Mucosa of descending colon (tissue), 3 donors: ENCODE measurements around the gene PLA2G2F. TPM values are rescaled to one million over a fixed set of nuclear protein-coding genes. Genes with fewer than 3 reads are reported as not detected.
"Not testable (repeated sequence)": the region's sequence is repeated elsewhere in the genome, so short reads cannot be mapped to it uniquely, and the experiment has no call there.

Experiments used
- ATAC-seq: fragments of 200-7000 bp; cut with Tn5 transposase; one replicate; pipeline ENCODE4 v1.9.1; 2020; ENCODE audit warnings: mild to moderate bottlenecking, moderate library complexity
- DNase-seq, 3 donors: peaks; one replicate each; pipeline ENCODE4 v3.0.0-alpha.2; 2020
- H3K36me3 ChIP-seq: fragments of 200-600 bp; one replicate; pipeline ENCODE4 v1.8.0; 2021; ENCODE audit warnings: low read depth, mild to moderate bottlenecking
- H3K4me1 ChIP-seq: fragments of 200-600 bp; one replicate; pipeline ENCODE4 v1.8.0; 2021; ENCODE audit warnings: low read depth, mild to moderate bottlenecking
- H3K4me3 ChIP-seq: fragments of 200-600 bp; one replicate; pipeline ENCODE4 v1.8.0; 2021; ENCODE audit warnings: mild to moderate bottlenecking
- H3K9me3 ChIP-seq: fragments of 200-600 bp; one replicate; pipeline ENCODE4 v1.8.0; 2021; ENCODE audit warnings: mild to moderate bottlenecking
- intact Hi-C, 2 donors: fragments of 100-400 bp; cut with DNase I in 1 of 2; cut with micrococcal nuclease in 1 of 2; formaldehyde crosslinking; loops; one replicate each; pipeline versions ENCODE4 v1.11.0 to v1.11.1; 2022; cut with DNase I, micrococcal nuclease
- total RNA-seq, 3 donors: library from RNA; stranded (reverse); fragmentation: NEBNext Ultra II Directional in 2 of 3; extraction: Animal tissue kit (Norgen Biotek cat#: 25700) in 2 of 3; gene quantifications; one replicate each; pipeline versions ENCODE4 v1.2.1 to v1.2.4, GENCODE V29; 2021 to 2023
- TF ChIP-seq, protein P1 (sequence below): fragments of 200-600 bp; IDR thresholded peaks from one replicate; pipeline ENCODE4 v1.8.0; 2022; ENCODE audit warnings: antibody characterized with exemption, mild to moderate bottlenecking
- donor health status: DM: no; HTN: no; CAD: no; lungs with moderate emphysema.
- donor health status: DM: no; HTN: no; CAD: no.
- donor health status: DM: no; HTN: yes; CAD: no.

The PLA2G2F gene
- total RNA-seq, 3 donors from 2014 or later = 0.12 to 0.80 TPM; not detected in 1

DNA sequence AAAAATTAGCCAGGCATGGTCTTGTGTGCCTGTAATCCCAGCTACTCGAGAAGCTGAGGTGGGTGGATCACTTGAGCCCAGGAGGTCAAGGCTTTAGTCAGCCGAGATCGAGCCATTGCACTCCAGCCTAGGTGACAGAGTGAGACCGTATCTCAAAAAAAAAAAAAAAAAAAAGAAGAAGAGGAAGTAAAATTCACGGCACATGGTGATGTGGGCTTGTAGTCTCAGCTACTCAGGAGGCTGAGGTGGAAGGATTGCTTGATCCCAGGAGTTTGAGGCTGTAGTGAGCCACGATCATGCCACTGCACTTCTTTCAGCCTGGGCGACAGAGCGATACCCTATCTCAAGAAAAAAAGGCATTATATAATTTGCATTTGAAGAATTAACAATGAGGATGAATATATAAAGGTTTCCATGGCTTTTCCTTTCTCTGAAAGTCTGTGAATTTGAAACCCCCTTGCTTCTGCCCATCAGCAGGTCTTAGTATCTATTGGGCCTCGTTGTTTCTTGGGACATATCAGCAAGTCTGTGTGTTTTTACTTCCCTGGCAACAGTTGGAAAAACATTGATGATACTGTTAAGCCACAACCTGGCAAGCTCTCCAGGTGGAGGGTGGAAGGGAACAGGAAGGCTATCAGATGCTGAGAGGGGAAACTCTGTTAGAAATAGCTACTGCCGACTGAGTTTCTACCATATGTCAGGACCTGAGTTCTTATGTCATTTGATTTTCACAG, 15.2 kb upstream of the PLA2G2F start:
- no peak overlapping the region for H3K4me3 ChIP-seq
- intact Hi-C loops = no loop called here
- TF ChIP-seq, protein P1, sequence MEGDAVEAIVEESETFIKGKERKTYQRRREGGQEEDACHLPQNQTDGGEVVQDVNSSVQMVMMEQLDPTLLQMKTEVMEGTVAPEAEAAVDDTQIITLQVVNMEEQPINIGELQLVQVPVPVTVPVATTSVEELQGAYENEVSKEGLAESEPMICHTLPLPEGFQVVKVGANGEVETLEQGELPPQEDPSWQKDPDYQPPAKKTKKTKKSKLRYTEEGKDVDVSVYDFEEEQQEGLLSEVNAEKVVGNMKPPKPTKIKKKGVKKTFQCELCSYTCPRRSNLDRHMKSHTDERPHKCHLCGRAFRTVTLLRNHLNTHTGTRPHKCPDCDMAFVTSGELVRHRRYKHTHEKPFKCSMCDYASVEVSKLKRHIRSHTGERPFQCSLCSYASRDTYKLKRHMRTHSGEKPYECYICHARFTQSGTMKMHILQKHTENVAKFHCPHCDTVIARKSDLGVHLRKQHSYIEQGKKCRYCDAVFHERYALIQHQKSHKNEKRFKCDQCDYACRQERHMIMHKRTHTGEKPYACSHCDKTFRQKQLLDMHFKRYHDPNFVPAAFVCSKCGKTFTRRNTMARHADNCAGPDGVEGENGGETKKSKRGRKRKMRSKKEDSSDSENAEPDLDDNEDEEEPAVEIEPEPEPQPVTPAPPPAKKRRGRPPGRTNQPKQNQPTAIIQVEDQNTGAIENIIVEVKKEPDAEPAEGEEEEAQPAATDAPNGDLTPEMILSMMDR = no peak
- peak; percentile 58 for ATAC-seq
- no peaks in the 10 kb centered on the region for H3K9me3 ChIP-seq
- peaks cover 4% of the 10 kb centered on the region for H3K4me1 ChIP-seq
- no peak for DNase-seq
- H3K36me3 ChIP-seq = no peaks in the 10 kb centered on the region

DNA sequence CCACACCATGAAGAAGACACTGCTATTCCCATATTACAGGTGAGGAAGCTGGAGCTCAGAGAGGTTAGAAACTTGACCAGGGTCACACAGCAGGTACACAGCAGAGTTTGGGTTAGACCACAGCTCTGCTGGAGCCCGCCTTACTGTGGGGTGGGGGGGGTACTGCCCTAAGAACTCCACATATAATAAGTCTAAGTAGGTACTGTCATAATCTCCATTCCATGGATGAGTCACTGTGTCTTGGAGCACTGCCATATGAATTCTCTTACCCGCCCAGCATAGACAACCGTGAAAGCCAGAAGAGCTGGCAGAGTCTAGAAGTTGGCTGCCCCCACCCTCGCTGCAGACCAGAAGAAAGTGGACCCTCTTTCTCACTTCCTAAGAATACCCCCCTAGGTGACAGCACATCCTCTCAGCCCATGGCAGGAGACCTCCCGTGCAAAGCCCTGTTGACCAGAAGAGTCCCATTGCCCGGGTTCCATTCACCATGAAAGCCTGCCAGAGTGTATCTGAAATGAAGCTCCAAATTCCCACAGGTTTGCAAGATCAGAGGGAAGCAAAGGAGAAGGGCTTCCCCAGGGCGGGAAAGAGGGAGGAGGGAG, 14.6 kb upstream of the PLA2G2F start:
- ATAC-seq = peak; percentile 91
- no peak overlapping the region for H3K4me3 ChIP-seq
- peak in 1 of 3 donors; percentile 61 for DNase-seq
- H3K4me1 ChIP-seq = peaks cover 4% of the 10 kb centered on the region
- H3K36me3 ChIP-seq = no peaks in the 10 kb centered on the region
- TF ChIP-seq, protein P1 = no peak
- no peaks in the 10 kb centered on the region for H3K9me3 ChIP-seq
- intact Hi-C loops = no loop called here

DNA sequence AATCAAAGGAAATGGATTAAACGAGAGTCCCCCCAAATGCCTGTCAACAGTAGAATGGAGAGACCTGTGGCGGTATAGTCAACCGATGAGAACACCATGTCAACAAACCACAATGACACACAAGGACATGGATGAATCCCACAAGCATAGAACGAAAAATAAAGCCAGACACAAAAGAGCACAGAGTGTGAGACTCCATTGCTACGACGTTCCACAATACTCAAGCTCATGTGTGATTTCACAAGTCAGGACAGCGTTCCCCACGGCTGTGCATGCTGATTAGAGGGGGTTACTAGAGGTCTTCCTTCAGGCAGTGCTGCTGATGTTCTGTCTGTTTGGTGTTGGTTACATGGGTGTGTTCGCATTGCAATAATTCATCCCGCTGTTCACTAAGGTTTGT, 14.0 kb upstream of the PLA2G2F start:
- Histone ChIP-seq H3K4me1 (peaks cover 4% of the 10 kb centered on the region), H3K4me3 (no peak overlapping the region), H3K9me3 (no peaks in the 10 kb centered on the region), H3K36me3 (no peaks in the 10 kb centered on the region)
- intact Hi-C loops = no loop called here
- DNase-seq (no peak), ATAC-seq (no peak)
- TF ChIP-seq, protein P1 = no peak

DNA sequence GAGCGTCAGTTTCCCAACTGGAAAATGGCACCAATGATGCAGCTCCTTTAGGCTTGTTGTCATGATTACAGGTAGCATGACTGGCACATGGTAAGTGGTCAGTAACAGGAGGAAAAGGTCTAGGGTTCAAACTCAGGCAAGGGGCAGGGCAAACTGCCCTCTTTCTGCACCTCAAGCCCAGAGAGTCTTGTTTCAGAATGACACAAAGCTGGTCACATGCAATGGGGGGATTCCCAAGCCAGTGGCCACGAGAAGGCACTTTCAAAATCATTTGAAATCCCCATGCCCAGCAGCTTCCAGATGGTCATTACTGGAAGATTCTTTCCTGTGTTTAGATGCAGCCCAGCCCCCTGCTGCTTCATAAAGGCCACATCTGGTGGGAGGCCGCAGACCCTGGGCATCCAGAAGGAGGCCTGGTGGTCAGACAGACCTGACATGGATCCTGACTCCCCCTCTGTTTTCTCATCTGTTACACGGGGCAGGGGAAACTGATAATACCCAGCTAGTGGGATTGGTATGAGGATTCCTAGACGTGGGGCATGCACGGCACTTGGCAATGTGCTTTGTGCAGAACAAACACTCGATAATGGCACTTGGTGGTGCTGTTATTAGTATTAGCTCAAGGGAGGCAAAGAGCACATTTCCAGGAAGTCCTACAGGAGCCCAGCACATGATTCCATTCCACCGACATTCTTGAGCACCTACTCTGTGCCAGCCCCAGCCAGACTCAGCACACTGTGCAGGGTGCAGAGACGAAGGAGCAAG, 12.9 kb upstream of the PLA2G2F start:
- Histone ChIP-seq H3K4me3 (no peak overlapping the region), H3K36me3 (no peaks in the 10 kb centered on the region), H3K9me3 (no peaks in the 10 kb centered on the region), H3K4me1 (peaks cover 4% of the 10 kb centered on the region)
- intact Hi-C loops = no loop called here
- TF ChIP-seq, protein P1 = no peak
- no peak for ATAC-seq
- no peak for DNase-seq

DNA sequence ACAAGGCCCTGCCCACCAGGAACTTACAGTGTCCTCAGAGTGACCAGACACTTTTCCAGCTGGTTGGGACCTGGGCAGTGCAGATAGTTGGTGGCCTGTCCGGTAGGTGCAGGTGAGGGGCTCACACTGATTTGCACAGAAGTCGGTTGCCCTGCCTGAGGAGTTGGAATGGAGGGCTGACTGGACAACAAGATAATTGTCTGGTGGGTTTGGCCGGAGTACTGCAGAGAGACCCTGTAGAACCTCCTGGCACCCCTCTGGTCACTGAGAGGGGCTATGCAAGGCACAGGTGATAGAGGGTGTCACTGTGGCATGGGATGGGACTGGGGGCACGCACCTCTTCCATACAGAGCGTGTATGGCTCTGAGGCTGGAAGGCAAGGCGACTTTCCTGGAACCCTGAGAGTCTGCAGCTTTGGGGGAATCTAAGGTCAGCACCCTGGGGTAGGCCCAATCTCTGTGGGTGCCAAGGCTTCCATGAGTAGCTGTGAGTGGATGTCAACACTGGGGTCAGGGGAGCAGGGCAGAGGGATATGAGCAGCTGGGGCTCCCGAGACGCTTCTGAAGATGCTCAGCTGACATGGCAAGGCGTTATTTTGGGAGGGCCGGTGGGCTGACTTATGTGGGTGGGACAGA, 12.2 kb upstream of the PLA2G2F start:
- DNase-seq (no peak), ATAC-seq (no peak)
- H3K4me1 ChIP-seq = peaks cover 4% of the 10 kb centered on the region
- H3K4me3 ChIP-seq = no peak overlapping the region
- TF ChIP-seq, protein P1 = no peak
- no peaks in the 10 kb centered on the region for H3K9me3 ChIP-seq
- H3K36me3 ChIP-seq = no peaks in the 10 kb centered on the region
- intact Hi-C loops = no loop called here

DNA sequence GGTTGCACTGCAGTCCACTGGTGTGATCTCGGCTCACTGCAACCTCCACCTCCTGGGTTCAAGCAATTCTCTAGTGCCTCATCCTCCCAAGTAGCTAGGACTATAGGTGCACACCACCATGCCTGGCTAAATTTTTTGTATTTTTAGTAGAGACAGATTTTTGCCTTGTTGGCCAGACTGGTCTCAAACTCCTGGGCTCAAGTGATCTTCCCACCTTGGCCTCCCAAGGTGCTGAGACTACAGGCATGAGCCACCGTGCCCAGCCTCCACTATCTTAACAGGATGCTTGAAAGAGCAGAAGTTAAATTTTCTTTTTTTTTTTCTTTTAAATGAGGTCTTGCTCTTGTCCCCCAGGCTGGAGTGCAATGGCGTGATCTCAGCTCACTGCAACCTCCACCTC, 8.6 kb upstream of the PLA2G2F start:
- H3K4me1 ChIP-seq, H3K36me3 ChIP-seq, intact Hi-C loops, ATAC-seq, H3K4me3 ChIP-seq, DNase-seq, H3K9me3 ChIP-seq: not testable (repeated sequence)
